ENCODE results near the gene CPNE6.

Gene CPNE6

GRCh38 chr14:24123424-24124417 lies 52.4 kb downstream of the CPNE6 start:
- no peak for ATAC-seq
- TF ChIP-seq ZNF70 (CRISPR knock-in tag; IDR thresholded peaks at IDR 0.05) (no peak), ZFP3 (CRISPR knock-in tag; IDR thresholded peaks at IDR 0.05) (no peak)

- TF ChIP-seq SNAI2 (CRISPR knock-in tag; IDR thresholded peaks at IDR 0.05) (no peak), ISL1 (CRISPR knock-in tag; IDR thresholded peaks at IDR 0.05) (no peak), ZFP3 (CRISPR knock-in tag; IDR thresholded peaks at IDR 0.05) (no peak), ZNF8 (CRISPR knock-in tag; IDR thresholded peaks at IDR 0.05) (no peak), GLIS3 (CRISPR knock-in tag; IDR thresholded peaks at IDR 0.05) (no peak), BACH2 (CRISPR knock-in tag; IDR thresholded peaks at IDR 0.05; ENCODE audit: borderline replicate concordance) (no peak), PPARA (CRISPR knock-in tag; IDR thresholded peaks at IDR 0.05; ENCODE audit: borderline replicate concordance) (no peak), ZNF70 (CRISPR knock-in tag; IDR thresholded peaks at IDR 0.05) (no peak), RARB (CRISPR knock-in tag; IDR thresholded peaks at IDR 0.05) (no peak), POU6F1 (CRISPR knock-in tag; IDR thresholded peaks at IDR 0.05; ENCODE audit: borderline replicate concordance, low read depth) (no peak), OSR1 (CRISPR knock-in tag; IDR thresholded peaks at IDR 0.05) (no peak), ZNF565 (CRISPR knock-in tag; conservative IDR thresholded peaks at IDR 0.05; ENCODE audit: low read depth) (no peak), ESRRG (CRISPR knock-in tag; IDR thresholded peaks at IDR 0.05) (no peak)
- TF ChIP-seq, protein P1, sequence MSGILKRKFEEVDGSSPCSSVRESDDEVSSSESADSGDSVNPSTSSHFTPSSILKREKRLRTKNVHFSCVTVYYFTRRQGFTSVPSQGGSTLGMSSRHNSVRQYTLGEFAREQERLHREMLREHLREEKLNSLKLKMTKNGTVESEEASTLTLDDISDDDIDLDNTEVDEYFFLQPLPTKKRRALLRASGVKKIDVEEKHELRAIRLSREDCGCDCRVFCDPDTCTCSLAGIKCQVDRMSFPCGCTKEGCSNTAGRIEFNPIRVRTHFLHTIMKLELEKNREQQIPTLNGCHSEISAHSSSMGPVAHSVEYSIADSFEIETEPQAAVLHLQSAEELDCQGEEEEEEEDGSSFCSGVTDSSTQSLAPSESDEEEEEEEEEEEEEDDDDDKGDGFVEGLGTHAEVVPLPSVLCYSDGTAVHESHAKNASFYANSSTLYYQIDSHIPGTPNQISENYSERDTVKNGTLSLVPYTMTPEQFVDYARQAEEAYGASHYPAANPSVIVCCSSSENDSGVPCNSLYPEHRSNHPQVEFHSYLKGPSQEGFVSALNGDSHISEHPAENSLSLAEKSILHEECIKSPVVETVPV (CRISPR knock-in tag; IDR thresholded peaks at IDR 0.05), result no peak
- TF ChIP-seq, protein P2, sequence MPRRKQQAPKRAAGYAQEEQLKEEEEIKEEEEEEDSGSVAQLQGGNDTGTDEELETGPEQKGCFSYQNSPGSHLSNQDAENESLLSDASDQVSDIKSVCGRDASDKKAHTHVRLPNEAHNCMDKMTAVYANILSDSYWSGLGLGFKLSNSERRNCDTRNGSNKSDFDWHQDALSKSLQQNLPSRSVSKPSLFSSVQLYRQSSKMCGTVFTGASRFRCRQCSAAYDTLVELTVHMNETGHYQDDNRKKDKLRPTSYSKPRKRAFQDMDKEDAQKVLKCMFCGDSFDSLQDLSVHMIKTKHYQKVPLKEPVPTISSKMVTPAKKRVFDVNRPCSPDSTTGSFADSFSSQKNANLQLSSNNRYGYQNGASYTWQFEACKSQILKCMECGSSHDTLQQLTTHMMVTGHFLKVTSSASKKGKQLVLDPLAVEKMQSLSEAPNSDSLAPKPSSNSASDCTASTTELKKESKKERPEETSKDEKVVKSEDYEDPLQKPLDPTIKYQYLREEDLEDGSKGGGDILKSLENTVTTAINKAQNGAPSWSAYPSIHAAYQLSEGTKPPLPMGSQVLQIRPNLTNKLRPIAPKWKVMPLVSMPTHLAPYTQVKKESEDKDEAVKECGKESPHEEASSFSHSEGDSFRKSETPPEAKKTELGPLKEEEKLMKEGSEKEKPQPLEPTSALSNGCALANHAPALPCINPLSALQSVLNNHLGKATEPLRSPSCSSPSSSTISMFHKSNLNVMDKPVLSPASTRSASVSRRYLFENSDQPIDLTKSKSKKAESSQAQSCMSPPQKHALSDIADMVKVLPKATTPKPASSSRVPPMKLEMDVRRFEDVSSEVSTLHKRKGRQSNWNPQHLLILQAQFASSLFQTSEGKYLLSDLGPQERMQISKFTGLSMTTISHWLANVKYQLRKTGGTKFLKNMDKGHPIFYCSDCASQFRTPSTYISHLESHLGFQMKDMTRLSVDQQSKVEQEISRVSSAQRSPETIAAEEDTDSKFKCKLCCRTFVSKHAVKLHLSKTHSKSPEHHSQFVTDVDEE (CRISPR knock-in tag; IDR thresholded peaks at IDR 0.05), result no peak
- ATAC-seq, result no peak
Observed at GRCh38 chr14:24126939-24127338, 55.6 kb downstream of the CPNE6 start.

DNA sequence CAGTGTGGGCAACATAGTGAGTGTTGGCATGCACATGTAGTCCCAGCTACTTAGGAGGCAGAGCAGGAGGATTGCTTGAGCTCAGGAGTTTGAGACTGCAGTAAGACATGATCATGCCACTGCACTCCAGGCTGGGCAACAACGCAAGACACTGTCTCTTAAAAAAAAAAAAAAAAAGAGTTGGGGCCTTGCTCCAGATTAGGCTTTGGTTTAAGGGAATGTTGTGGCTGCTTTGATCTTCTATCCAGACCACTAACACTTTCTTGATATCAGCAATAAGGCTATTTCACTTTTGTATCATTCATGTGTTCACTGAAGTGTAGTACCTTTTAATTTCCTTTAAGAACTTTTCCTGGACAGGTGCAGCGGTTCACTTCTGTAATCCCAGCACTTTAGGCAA lies 56.3 kb downstream of the CPNE6 start:
- ATAC-seq, result no peak
- no peak for TF ChIP-seq ZFP3 (CRISPR knock-in tag; IDR thresholded peaks at IDR 0.05)
- TF ChIP-seq, protein P3, sequence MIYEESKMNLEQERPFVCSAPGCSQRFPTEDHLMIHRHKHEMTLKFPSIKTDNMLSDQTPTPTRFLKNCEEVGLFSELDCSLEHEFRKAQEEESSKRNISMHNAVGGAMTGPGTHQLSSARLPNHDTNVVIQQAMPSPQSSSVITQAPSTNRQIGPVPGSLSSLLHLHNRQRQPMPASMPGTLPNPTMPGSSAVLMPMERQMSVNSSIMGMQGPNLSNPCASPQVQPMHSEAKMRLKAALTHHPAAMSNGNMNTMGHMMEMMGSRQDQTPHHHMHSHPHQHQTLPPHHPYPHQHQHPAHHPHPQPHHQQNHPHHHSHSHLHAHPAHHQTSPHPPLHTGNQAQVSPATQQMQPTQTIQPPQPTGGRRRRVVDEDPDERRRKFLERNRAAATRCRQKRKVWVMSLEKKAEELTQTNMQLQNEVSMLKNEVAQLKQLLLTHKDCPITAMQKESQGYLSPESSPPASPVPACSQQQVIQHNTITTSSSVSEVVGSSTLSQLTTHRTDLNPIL (CRISPR knock-in tag; IDR thresholded peaks at IDR 0.05; ENCODE audit: low read depth), result no peak
- TF ChIP-seq ZNF70 (CRISPR knock-in tag; IDR thresholded peaks at IDR 0.05), result no peak
- TF ChIP-seq ZC3H10 (CRISPR knock-in tag; IDR thresholded peaks at IDR 0.05), result no peak
- TF ChIP-seq ZFP30 (CRISPR knock-in tag; IDR thresholded peaks at IDR 0.05), result no peak
- TF ChIP-seq ZNF565 (CRISPR knock-in tag; conservative IDR thresholded peaks at IDR 0.05; ENCODE audit: low read depth), result no peak
- no peak for TF ChIP-seq TOX (CRISPR knock-in tag; IDR thresholded peaks at IDR 0.05; ENCODE audit: borderline replicate concordance)
- TF ChIP-seq ARNTL (CRISPR knock-in tag; IDR thresholded peaks at IDR 0.05; ENCODE audit: borderline replicate concordance, low read depth), result no peak
- TF ChIP-seq, protein P2 (CRISPR knock-in tag; IDR thresholded peaks at IDR 0.05), result no peak

All from SK-N-SH treated with all-trans-retinoic acid at 6 μM for 48 hours (cell line).